ENCODE data around the gene GPR162.
A peak's percentile ranks its signal among the peaks of the same experiment; 100 is the strongest.

Gene GPR162

GRCh38 chr12:6823182-6824084 is 1.8 kb downstream of the GPR162 start:
- no peak for DNase-seq (ENCODE audit: low read depth in 2 of 2)

- DNase-seq (ENCODE audit: low read depth in 2 of 2), result no peak
Observed at GRCh38 chr12:6824085-6824775, 2.6 kb downstream of the GPR162 start.

GRCh38 chr12:6824901-6825381 is 3.3 kb downstream of the GPR162 start:
- DNase-seq (ENCODE audit: low read depth in 2 of 2), result no peak

GRCh38 chr12:6825398-6826124 is 3.9 kb downstream of the GPR162 start:
- DNase-seq (ENCODE audit: low read depth in 2 of 2), result peak; percentile 29 to 60

GRCh38 chr12:6826125-6826733 is 4.6 kb downstream of the GPR162 start:
- no peak for DNase-seq (ENCODE audit: low read depth in 2 of 2)

- no peak for DNase-seq (ENCODE audit: low read depth in 2 of 2)
Observed at GRCh38 chr12:6826734-6827436, 5.3 kb downstream of the GPR162 start.

GRCh38 chr12:6827437-6827911 is 5.9 kb downstream of the GPR162 start:
- no peak for DNase-seq (ENCODE audit: low read depth in 2 of 2)

GRCh38 chr12:6827982-6828780 is 6.6 kb downstream of the GPR162 start, which contains the start of gene P3H3:
Gene P3H3 (plus strand): TSS chr12:6828407. CDS start chr12:6828441, 34 bp downstream.
- DNase-seq (ENCODE audit: low read depth in 2 of 2), result no peak

GRCh38 chr12:6828781-6829535 is 7.3 kb downstream of the GPR162 start:
- DNase-seq (ENCODE audit: low read depth in 2 of 2), result no peak

- DNase-seq (ENCODE audit: low read depth in 2 of 2), result no peak
Observed at GRCh38 chr12:6829536-6830220, 8.1 kb downstream of the GPR162 start.

- no peak for DNase-seq (ENCODE audit: low read depth in 2 of 2)
Observed at GRCh38 chr12:6830286-6830890, 8.8 kb downstream of the GPR162 start.

GRCh38 chr12:6830999-6831398 is 9.4 kb downstream of the GPR162 start:
- no peak for DNase-seq (ENCODE audit: low read depth in 2 of 2)

GRCh38 chr12:6831450-6831995 is 9.9 kb downstream of the GPR162 start:
- DNase-seq (ENCODE audit: low read depth in 2 of 2), result no peak

GRCh38 chr12:6832125-6832524 is 10.5 kb downstream of the GPR162 start:
- DNase-seq (ENCODE audit: low read depth in 2 of 2), result no peak

- no peak for DNase-seq (ENCODE audit: low read depth in 2 of 2)
Observed at GRCh38 chr12:6833189-6833890, 11.7 kb downstream of the GPR162 start.

- no peak for DNase-seq (ENCODE audit: low read depth in 2 of 2)
Observed at GRCh38 chr12:6834254-6834653, 12.6 kb downstream of the GPR162 start.

GRCh38 chr12:6834873-6835272 is 13.3 kb downstream of the GPR162 start:
- DNase-seq (ENCODE audit: low read depth in 2 of 2), result no peak
